ENCODE measurements around the gene GABBR2. TPM values are rescaled to one million over a fixed set of nuclear protein-coding genes. Genes with fewer than 3 reads are reported as not detected.
"Not testable (repeated sequence)": the region's sequence is repeated elsewhere in the genome, so short reads cannot be mapped to it uniquely, and the experiment has no call there.

The GABBR2 gene
- total RNA-seq, 1 donor = not detected

DNA sequence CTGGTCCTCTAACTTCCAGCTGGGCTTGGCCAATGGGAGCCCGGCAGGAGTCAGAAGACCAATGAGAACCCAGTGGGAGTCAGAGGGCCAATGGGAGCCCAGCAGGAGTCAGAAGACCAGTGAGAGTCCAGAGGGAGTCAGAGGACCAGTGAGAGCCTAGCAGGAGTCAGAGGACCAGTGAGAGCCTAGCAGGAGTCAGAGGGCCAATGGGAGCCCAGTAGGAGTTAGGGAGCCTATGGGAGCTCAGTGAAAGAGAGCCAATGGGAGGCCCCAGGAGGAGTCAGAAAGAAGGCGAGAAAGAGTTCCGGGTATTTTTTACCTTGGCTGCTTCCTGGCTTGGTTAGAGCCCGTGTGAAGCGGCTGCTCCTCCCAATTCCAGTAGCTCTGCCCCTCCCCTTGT lies 191.0 kb downstream of the GABBR2 start:
- TF ChIP-seq, protein P1, sequence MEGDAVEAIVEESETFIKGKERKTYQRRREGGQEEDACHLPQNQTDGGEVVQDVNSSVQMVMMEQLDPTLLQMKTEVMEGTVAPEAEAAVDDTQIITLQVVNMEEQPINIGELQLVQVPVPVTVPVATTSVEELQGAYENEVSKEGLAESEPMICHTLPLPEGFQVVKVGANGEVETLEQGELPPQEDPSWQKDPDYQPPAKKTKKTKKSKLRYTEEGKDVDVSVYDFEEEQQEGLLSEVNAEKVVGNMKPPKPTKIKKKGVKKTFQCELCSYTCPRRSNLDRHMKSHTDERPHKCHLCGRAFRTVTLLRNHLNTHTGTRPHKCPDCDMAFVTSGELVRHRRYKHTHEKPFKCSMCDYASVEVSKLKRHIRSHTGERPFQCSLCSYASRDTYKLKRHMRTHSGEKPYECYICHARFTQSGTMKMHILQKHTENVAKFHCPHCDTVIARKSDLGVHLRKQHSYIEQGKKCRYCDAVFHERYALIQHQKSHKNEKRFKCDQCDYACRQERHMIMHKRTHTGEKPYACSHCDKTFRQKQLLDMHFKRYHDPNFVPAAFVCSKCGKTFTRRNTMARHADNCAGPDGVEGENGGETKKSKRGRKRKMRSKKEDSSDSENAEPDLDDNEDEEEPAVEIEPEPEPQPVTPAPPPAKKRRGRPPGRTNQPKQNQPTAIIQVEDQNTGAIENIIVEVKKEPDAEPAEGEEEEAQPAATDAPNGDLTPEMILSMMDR (IDR thresholded peaks at IDR 0.05; ENCODE audit: insufficient read depth, low read depth, low read length) = no peak
- DNase-seq (ENCODE audit: low read depth) = no peak
- H3K4me3 ChIP-seq (ENCODE audit: low read depth, low read length) = no peak overlapping the region

DNA sequence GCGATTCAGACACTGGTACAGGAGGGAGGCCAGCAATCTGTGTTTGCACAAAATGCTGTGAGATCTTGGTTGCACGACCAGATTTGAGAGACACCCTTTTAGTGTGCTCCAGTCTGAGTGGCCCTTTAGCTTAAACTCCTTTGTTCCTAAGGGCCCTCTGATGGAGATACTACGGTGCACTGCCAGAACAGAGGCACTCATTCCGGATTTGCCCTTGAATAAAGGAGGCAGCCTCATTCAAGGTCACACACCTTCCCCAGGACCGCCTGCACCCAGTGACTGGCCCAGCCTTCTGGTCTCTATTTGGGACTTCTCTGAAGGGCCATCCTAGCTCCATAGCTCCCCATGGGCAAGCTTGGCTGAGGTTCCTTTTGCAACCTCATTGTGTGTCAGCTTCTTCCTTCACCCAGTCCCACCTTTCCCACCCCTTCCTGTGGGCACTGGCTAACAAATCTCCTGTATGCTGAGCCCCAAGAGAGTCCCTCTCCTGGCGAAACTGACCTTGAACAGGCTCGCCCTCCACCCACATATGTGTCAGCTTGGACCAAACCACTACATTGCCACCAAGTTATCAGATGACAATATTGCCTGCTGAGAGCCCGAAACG lies 191.7 kb downstream of the GABBR2 start:
- H3K4me3 ChIP-seq (ENCODE audit: low read depth, low read length) = no peak overlapping the region
- TF ChIP-seq, protein P1 (IDR thresholded peaks at IDR 0.05; ENCODE audit: insufficient read depth, low read depth, low read length) = no peak
- DNase-seq (ENCODE audit: low read depth) = no peak

DNA sequence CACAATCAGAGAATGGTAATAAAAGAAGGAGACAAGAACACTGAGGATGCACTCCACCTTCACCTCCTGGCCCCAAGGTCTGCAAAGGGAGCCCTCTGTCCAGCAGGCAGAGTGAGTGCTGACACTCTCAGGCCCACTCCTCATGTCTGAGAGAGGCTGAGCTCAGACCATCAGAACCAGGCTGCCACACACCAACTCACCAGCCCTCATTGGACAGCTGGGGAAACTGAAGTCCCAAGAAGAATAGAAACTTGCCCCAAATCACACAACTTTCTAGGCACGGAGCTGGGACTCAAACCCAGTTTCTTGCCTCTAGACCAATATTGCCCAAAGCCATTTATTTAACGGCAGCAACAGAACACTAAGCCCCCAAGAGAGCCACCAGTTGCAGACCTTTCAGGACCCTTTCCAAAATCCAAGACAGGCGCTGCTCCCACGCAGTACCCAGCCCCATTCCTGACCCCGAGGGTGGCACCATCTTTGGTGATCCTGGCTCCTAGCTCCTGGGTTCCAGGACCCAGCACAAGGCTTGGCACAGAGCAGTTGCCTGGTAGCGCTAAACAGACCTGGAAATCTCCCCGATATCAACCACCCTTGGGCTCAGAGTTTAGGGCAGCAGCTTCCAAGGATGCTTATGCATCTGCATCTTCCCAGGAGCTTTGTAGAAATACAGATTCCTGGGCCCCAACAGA lies 192.4 kb downstream of the GABBR2 start:
- TF ChIP-seq, protein P1 (IDR thresholded peaks at IDR 0.05; ENCODE audit: insufficient read depth, low read depth, low read length) = no peak
- no peak overlapping the region for H3K4me3 ChIP-seq (ENCODE audit: low read depth, low read length)
- no peak for DNase-seq (ENCODE audit: low read depth)

DNA sequence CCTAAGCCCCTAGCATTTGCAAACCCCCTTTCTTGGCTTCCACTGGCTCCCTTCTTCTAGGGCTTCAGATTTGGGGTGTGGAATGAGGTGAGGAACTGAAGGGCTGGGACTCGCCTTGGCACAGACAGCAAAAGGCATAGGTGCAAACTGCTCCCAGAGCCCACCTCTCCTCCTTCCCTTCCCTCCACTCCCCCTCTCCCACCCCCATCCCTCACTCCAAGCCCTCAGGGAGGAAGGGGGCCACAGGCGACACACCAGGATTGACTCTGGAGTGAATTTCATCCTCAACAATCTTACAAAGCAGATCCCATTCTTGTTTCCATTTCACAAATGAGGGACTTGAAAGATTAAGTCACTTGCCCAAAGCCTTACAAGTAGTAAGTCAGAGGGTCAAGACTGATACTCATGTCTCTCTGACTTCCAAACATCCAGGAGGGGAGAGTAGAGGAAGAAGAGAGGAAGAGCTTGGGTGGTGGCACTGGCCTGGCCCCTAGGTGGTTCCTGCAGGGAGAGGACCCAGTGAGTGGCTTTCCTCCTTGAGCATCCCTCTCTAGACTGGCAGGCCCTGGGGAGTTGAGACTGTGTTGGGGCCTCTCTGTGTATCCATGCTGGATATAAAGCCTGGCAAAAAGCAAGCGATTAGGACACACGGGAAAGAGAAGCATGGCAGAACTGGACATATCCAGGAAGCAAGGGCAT lies 193.1 kb downstream of the GABBR2 start:
- DNase-seq (ENCODE audit: low read depth) = no peak
- TF ChIP-seq, protein P1 (IDR thresholded peaks at IDR 0.05; ENCODE audit: insufficient read depth, low read depth, low read length) = no peak
- H3K4me3 ChIP-seq (ENCODE audit: low read depth, low read length) = no peak overlapping the region

DNA sequence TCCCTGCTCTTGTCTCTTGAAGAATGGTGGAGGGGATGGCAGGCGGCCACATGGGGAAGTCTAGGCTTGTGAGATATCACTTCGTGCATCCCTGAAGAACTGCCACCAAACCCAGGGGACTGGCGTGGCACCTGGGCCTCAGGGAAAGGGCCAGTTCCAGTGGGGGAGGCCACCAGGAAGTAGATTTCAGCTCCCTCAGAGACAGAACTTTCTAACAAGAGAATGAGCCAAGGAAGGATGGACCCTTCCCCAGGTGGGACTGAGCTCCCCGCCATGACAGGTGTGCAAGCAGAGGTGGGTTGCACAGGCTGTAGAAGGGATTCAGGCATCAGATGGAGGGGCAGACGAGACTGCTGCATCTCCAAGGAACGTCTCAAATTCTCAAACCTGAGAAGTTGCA lies 193.9 kb downstream of the GABBR2 start:
- DNase-seq (ENCODE audit: low read depth) = no peak
- no peak overlapping the region for H3K4me3 ChIP-seq (ENCODE audit: low read depth, low read length)
- TF ChIP-seq, protein P1 (IDR thresholded peaks at IDR 0.05; ENCODE audit: insufficient read depth, low read depth, low read length) = no peak

DNA sequence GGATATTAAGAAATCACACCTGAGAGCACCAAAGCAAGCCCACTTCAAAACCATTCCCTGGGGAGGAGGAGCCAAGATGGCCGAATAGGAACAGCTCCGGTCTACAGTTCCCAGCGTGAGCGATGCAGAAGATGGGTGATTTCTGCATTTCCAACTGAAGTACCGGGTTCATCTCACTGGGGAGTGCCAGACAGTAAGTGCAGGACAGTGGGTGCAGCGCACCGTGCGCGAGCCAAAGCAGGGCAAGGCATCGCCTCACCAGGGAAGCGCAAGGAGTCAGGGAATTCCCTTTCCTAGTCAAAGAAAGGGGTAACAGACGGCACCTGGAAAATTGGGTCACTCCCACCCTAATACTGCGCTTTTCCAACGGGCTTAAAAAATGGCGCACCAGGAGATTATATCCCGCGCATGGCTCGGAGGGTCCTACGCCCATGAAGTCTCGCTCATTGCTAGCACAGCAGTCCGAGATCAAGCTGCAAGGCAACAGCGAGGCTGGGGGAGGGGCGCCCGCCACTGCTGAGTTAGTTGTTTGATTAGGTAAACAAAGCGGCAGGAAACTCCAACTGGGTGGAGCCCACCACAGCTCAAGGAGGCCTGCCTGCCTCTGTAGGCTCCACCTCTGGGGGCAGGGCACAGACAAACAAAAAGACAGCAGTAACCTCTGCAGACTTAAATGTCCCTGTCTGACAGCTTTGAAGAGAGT lies 200.4 kb downstream of the GABBR2 start:
- DNase-seq (ENCODE audit: low read depth); H3K4me3 ChIP-seq (ENCODE audit: low read depth, low read length): not testable (repeated sequence)

Measured in fibroblast of villous mesenchyme (primary cell).